Stimulated activated CD4-positive, alpha-beta T cell treated with anti-CD3 and anti-CD28 coated beads, Interleukin-4, amount 100 ng/mL, for 48 hours (primary cell): Measurements from ENCODE around the gene AMH.

ENCODE experiments used
- DNase-seq, 2 donors: peaks; one replicate each; pipeline ENCODE4 v3.0.0-alpha.2; 2020; ENCODE audit warnings: low read depth in 2 of 2

Gene AMH

GRCh38 chr19:2249880-2250765, 1.0 kb downstream of the AMH start:
- no peak for DNase-seq

- no peak for DNase-seq
Observed at GRCh38 chr19:2250766-2251105, 1.6 kb downstream of the AMH start.

GRCh38 chr19:2251106-2252054, 2.3 kb downstream of the AMH start:
- no peak for DNase-seq

GRCh38 chr19:2252055-2252796, 3.1 kb downstream of the AMH start:
- DNase-seq: no peak

GRCh38 chr19:2252797-2253105, 3.6 kb downstream of the AMH start:
- DNase-seq: no peak

- DNase-seq: no peak
Observed at GRCh38 chr19:2253106-2254063, 4.3 kb downstream of the AMH start.

GRCh38 chr19:2254064-2254872, 5.1 kb downstream of the AMH start:
- no peak for DNase-seq

GRCh38 chr19:2255112-2255845, 6.2 kb downstream of the AMH start:
- DNase-seq: no peak

- DNase-seq: no peak
Observed at GRCh38 chr19:2255982-2256685, 7.0 kb downstream of the AMH start, which contains the start of gene JSRP1. Gene JSRP1 (minus strand): TSS chr19:2256417. CDS start chr19:2255314, 1,103 bp downstream.

- no peak for DNase-seq
Observed at GRCh38 chr19:2259336-2259735, 10.2 kb downstream of the AMH start.

GRCh38 chr19:2260341-2260805, 11.2 kb downstream of the AMH start:
- DNase-seq: no peak

GRCh38 chr19:2261438-2262172, 12.5 kb downstream of the AMH start:
- peak in 1 of 2 donors; percentile 63 for DNase-seq

GRCh38 chr19:2266183-2266993, 17.3 kb downstream of the AMH start:
- DNase-seq: no peak

GRCh38 chr19:2268480-2268830, 19.3 kb downstream of the AMH start:
- DNase-seq: no peak

- no peak for DNase-seq
Observed at GRCh38 chr19:2268861-2269243, 19.7 kb downstream of the AMH start.

GRCh38 chr19:2269244-2270156, 20.4 kb downstream of the AMH start:
- DNase-seq: peak; percentile 98
